NCI-H82 (cell line): ENCODE measurements around the gene FIGNL2.
"Not testable (repeated sequence)": the region's sequence is repeated elsewhere in the genome, so short reads cannot be mapped to it uniquely, and the experiment has no call there.

Experiments
- DNase-seq: peaks from one replicate; lab custom pipeline; 2025; lab: John Stamatoyannopoulos, UW

FIGNL2 gene

GRCh38 chr12:51836041-51836826 lies 12.3 kb downstream of the FIGNL2 start:
- peak; percentile 54 for DNase-seq

GRCh38 chr12:51834411-51834810 lies 14.1 kb downstream of the FIGNL2 start:
- DNase-seq = no peak

- no peak for DNase-seq
These were observed 14.9 kb downstream of the FIGNL2 start for GRCh38 chr12:51833448-51834227.

GRCh38 chr12:51832354-51833107 lies 16.0 kb downstream of the FIGNL2 start:
- no peak for DNase-seq

- DNase-seq = not testable (repeated sequence)
These were observed 16.7 kb downstream of the FIGNL2 start for GRCh38 chr12:51831817-51832216.

- DNase-seq = no peak
These were observed 18.9 kb downstream of the FIGNL2 start for GRCh38 chr12:51829641-51830040.

- no peak for DNase-seq
These were observed 19.5 kb downstream of the FIGNL2 start for GRCh38 chr12:51829011-51829481.

- no peak for DNase-seq
These were observed 20.3 kb downstream of the FIGNL2 start for GRCh38 chr12:51827925-51828818.

- no peak for DNase-seq
These were observed 21.6 kb downstream of the FIGNL2 start for GRCh38 chr12:51826881-51827280.

GRCh38 chr12:51825216-51825615 lies 23.3 kb downstream of the FIGNL2 start:
- no peak for DNase-seq

- peak; percentile 89 for DNase-seq
These were observed 24.5 kb downstream of the FIGNL2 start for GRCh38 chr12:51823875-51824565.

GRCh38 chr12:51822956-51823355 lies 25.6 kb downstream of the FIGNL2 start:
- DNase-seq = no peak

- DNase-seq = no peak
These were observed 26.3 kb downstream of the FIGNL2 start for GRCh38 chr12:51822261-51822616.

GRCh38 chr12:51821440-51822260 lies 26.9 kb downstream of the FIGNL2 start:
- DNase-seq = peak; percentile 42

GRCh38 chr12:51820526-51821439 lies 27.7 kb downstream of the FIGNL2 start:
- peak; percentile 92 for DNase-seq

- DNase-seq = peak; percentile 49
These were observed 28.6 kb downstream of the FIGNL2 start for GRCh38 chr12:51819736-51820525.

- DNase-seq = no peak
These were observed 29.8 kb downstream of the FIGNL2 start for GRCh38 chr12:51818566-51819300.
